Right lobe of liver (tissue), 6 donors: ENCODE results near the gene C3orf22. TPM values are rescaled to one million over a fixed set of nuclear protein-coding genes. Genes with fewer than 3 reads are reported as not detected.

Source experiments
- ATAC-seq, 4 donors: fragments of 200-7000 bp; cut with Tn5 transposase; one replicate each; pipeline ENCODE4 v1.9.1; 2020; ENCODE audit warnings: mild to moderate bottlenecking in 4 of 4, moderate library complexity in 4 of 4
- DNase-seq, 3 donors: peaks; one replicate each; pipeline ENCODE4 v3.0.0-alpha.2; 2020
- H3K27ac ChIP-seq, 3 donors: fragments of 200-600 bp; one replicate each; pipeline ENCODE4 v1.8.0; 2022
- H3K27me3 ChIP-seq, 2 donors: fragments of 200-600 bp; one replicate each; pipeline ENCODE4 v1.8.0; 2022
- H3K36me3 ChIP-seq, 4 donors: fragments of 200-600 bp; sonication (generic) in 1 of 4; one replicate each; pipeline versions ENCODE4 v1.5.1 to v1.8.0; 2017 to 2022; ENCODE audit warnings: control low read depth in 1 of 4
- H3K4me1 ChIP-seq, 4 donors: fragments of 200-600 bp; sonication (generic) in 1 of 4; one replicate each; pipeline versions ENCODE4 v1.5.1 to v1.8.0; 2017 to 2022; ENCODE audit warnings: control low read depth in 1 of 4
- H3K4me3 ChIP-seq, 3 donors: fragments of 200-600 bp; one replicate each; pipeline ENCODE4 v1.8.0; 2022
- H3K9me3 ChIP-seq, 4 donors: fragments of 200-600 bp; sonication (generic) in 1 of 4; one replicate each; pipeline versions ENCODE4 v1.5.1 to v1.8.0; 2017 to 2022; ENCODE audit warnings: control low read depth in 1 of 4
- CTCF ChIP-seq, 4 donors: fragments of 200-600 bp in 3 of 4; fragments of 450-650 bp in 1 of 4; IDR thresholded peaks; one replicate each; pipeline versions ENCODE4 v1.5.1 to v1.8.0; 2016 to 2022; ENCODE audit warnings: antibody characterized with exemption in 4 of 4, mild to moderate bottlenecking in 2 of 4
- POLR2A ChIP-seq: fragments of 450-650 bp; IDR thresholded peaks from one replicate; pipeline ENCODE4 v1.6.1; 2017; ENCODE audit warnings: antibody characterized with exemption, mild to moderate bottlenecking
- WGBS: methylation state at CpG from one replicate; pipeline ENCODE4 v1.1.6; 2018; ENCODE audit warnings: low coverage, low lambda C conversion rate; ENCODE audit not compliant: insufficient coverage; ENCODE audit errors: missing lambda C conversion rate; 5-methylcytosine and 5-hydroxymethylcytosine counted together
- intact Hi-C, 2 donors: fragments of 100-400 bp; cut with DNase I; formaldehyde crosslinking; loops; one replicate each; pipeline versions ENCODE4 v1.11.2 to v1.14.1; 2022
- total RNA-seq, 6 experiments: library from RNA; depleted of rRNA in 2 of 6; stranded (reverse); fragments of >200 nt in 2 of 6; fragmentation: NEBNext Ultra II Directional in 3 of 6; extraction: Animal tissue kit (Norgen Biotek cat#: 25700) in 3 of 6; gene quantifications; one replicate each; pipeline versions ENCODE4 v1.1.0 to v1.2.4, GENCODE V29; 2016 to 2023
- donor health status: DM: no; HTN: yes; CAD: no.
- donor health status: DM: no; HTN: no; CAD: no.
- donor health status: DM: no; HTN: no; CAD: no.
- donor health status: DM: no; HTN: yes; CAD: no.
- donor health status: DM: no; HTN: yes; CAD: no.

C3orf22 gene
- total RNA-seq, 6 experiments from 2014 or later, result not detected

- DNase-seq, result peak in 2 of 3 donors; percentile 12 to 34
- TF ChIP-seq CTCF (IDR thresholded peaks at IDR 0.05) (no peak), POLR2A (no peak)
Observed at GRCh38 chr3:126527455-126528211, 31.1 kb downstream of the C3orf22 start.

GRCh38 chr3:126527006-126527405, 31.7 kb downstream of the C3orf22 start:
- Histone ChIP-seq H3K27ac (no peak overlapping the region), H3K27me3 (no peaks in the 10 kb centered on the region), H3K36me3 (no peaks in the 10 kb centered on the region), H3K9me3 (no peaks in the 10 kb centered on the region), H3K4me1 (peaks cover 0 to 59% (median 28%) of the 10 kb centered on the region in 4 donors), H3K4me3 (no peak overlapping the region)
- ATAC-seq, result no peak
- peak in 2 of 3 donors; percentile 17 to 44 for DNase-seq
- WGBS, result 80% methylated on average over 1 of the region's 7 CpGs
- intact Hi-C loops, result no loop called here
- no peak for TF ChIP-seq POLR2A
- no peak for TF ChIP-seq CTCF (IDR thresholded peaks at IDR 0.05)

More at GRCh38 chr3:126527455-126528211, 31.1 kb downstream of the C3orf22 start:
- H3K4me1 ChIP-seq, result peaks cover 0 to 53% (median 25%) of the 10 kb centered on the region in 4 donors
- no peaks in the 10 kb centered on the region for H3K9me3 ChIP-seq
- WGBS, result 53% methylated on average over 5 of the region's 6 CpGs
- intact Hi-C loops, result no loop called here
- no peak overlapping the region for H3K4me3 ChIP-seq
- no peaks in the 10 kb centered on the region for H3K27me3 ChIP-seq
- H3K36me3 ChIP-seq, result no peaks in the 10 kb centered on the region
- H3K27ac ChIP-seq, result peak overlapping the region in 2 of 3 donors; percentile 81 to 88
- ATAC-seq, result no peak

- DNase-seq, result peak in 1 of 3 donors; percentile 41
- no peaks in the 10 kb centered on the region for H3K27me3 ChIP-seq
- no peak for ATAC-seq
- H3K4me3 ChIP-seq, result no peak overlapping the region
- H3K27ac ChIP-seq, result no peak overlapping the region
- no peaks in the 10 kb centered on the region for H3K9me3 ChIP-seq
- 81% methylated on average over 4 of the region's 7 CpGs for WGBS
- intact Hi-C loops, result no loop called here
- no peaks in the 10 kb centered on the region for H3K36me3 ChIP-seq
- TF ChIP-seq POLR2A (no peak), CTCF (IDR thresholded peaks at IDR 0.05) (no peak)
- peaks cover 0 to 60% (median 28%) of the 10 kb centered on the region in 4 donors for H3K4me1 ChIP-seq
Observed at GRCh38 chr3:126526668-126527005, 32.1 kb downstream of the C3orf22 start.

GRCh38 chr3:126525853-126526667, 32.7 kb downstream of the C3orf22 start:
- intact Hi-C loops, result no loop called here
- no peaks in the 10 kb centered on the region for H3K9me3 ChIP-seq
- 57% methylated on average over 2 of the region's 8 CpGs for WGBS

More at GRCh38 chr3:126525853-126526667, 32.7 kb downstream of the C3orf22 start:
- TF ChIP-seq CTCF (IDR thresholded peaks at IDR 0.05) (peak in 1 of 4 donors; percentile 17), POLR2A (no peak)
- no peaks in the 10 kb centered on the region for H3K27me3 ChIP-seq
- no peak overlapping the region for H3K4me3 ChIP-seq
- no peaks in the 10 kb centered on the region for H3K36me3 ChIP-seq
- DNase-seq (peak in 2 of 3 donors; percentile 42 to 68), ATAC-seq (peak in 1 of 4 donors; percentile 1)
- peak overlapping the region in 1 of 3 donors; percentile 93 for H3K27ac ChIP-seq
- peaks cover 0 to 57% (median 28%) of the 10 kb centered on the region in 4 donors for H3K4me1 ChIP-seq
